ENCODE data around the gene RALY. TPM values are rescaled to one million over a fixed set of nuclear protein-coding genes. Genes with fewer than 3 reads are reported as not detected.

The RALY gene
- total and polyA plus RNA-seq, 2 of the 4 experiments (the other 2 are of a cell fraction): 46.2 to 115 TPM

DNA sequence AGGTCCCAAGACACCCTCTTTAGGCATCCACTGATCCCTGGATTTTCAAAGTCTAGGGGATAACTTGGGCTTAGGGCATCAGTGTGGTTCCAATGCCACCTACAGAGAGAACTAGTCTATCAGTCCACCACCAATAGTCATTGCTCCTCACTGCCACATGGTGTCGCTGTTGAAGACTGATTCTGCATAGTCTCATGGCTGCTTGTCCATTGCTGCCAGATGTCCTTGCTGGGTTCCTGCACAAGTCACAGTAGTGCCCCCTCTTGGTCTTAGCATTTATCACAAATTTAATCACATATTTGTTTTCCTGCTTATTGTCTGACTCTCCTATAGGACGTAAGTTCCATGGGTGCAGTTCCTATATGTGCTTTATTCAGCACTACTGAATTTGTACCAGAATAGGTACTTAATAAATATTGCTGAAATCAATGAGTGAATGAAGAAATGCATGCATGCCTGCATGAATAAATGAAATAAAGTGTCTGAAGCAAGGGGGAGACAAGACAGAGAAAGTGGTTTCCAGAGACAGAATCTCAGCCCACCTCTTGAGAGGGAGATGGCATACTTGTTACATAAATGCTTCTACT is 45.9 kb upstream of the RALY start:
- Histone ChIP-seq H3K27ac (ENCODE audit: insufficient read depth, low read length) (no peak overlapping the region), H3K4ac (ENCODE audit: low read depth, low read length) (no peak overlapping the region), H4K8ac (ENCODE audit: low read depth in 2 of 2, low read length in 2 of 2) (no peak overlapping the region), H3K4me3 (ENCODE audit: insufficient read depth, low read depth, low read length) (no peak overlapping the region), H2BK15ac (ENCODE audit: low read depth, low read length) (no peak overlapping the region), H3K9me1 (ENCODE audit: insufficient read depth, low read length) (0 out of 2 replicates have a peak, but pooled peaks cover 3% of the 10 kb centered on the region), H2BK5ac (ENCODE audit: low read depth, low read length, poor library complexity, severe bottlenecking) (no peak overlapping the region), H2BK20ac (ENCODE audit: low read depth, low read length) (no peak overlapping the region), H2BK120ac (ENCODE audit: low read depth, low read length) (no peak overlapping the region), H2AK9ac (replicated peaks; ENCODE audit: low read depth, low read length, poor library complexity) (no peak overlapping the region), H3K79me1 (ENCODE audit: low read depth in 1 of 2, low read length in 2 of 2) (no peaks in the 10 kb centered on the region), H2AFZ (replicated peaks; ENCODE audit: low read length, poor library complexity) (no peak overlapping the region), H3K56ac (ENCODE audit: extremely low read depth, insufficient read depth, low read length) (no peak overlapping the region), H4K91ac (ENCODE audit: insufficient read depth, low read depth, low read length) (no peak overlapping the region), H2AK5ac (ENCODE audit: low read depth, low read length) (no peak overlapping the region), H4K20me1 (ENCODE audit: insufficient read depth, low read length) (no peaks in the 10 kb centered on the region), H3K4me1 (ENCODE audit: control insufficient read depth, insufficient read depth, low read length) (peaks cover 2% of the 10 kb centered on the region; the same call in 1 of the 2 replicates), H3K27me3 (ENCODE audit: control insufficient read depth, insufficient read depth, low read length) (peaks cover 6% of the 10 kb centered on the region; the same call in 1 of the 2 replicates), H3K18ac (ENCODE audit: low read depth, low read length) (no peak overlapping the region), H3K14ac (replicated peaks; ENCODE audit: low read depth, low read length) (no peak overlapping the region), H3K36me3 (ENCODE audit: control insufficient read depth, insufficient read depth, low read length) (no peaks in the 10 kb centered on the region), H3K9ac (ENCODE audit: low read depth, low read length) (no peak overlapping the region), H3K4me2 (ENCODE audit: low read depth, low read length) (no peak overlapping the region), H4K5ac (ENCODE audit: low read depth, low read length) (no peak overlapping the region), H3K9me3 (ENCODE audit: control insufficient read depth, insufficient read depth, low read length) (peaks cover 12% of the 10 kb centered on the region), H3K23ac (ENCODE audit: low read depth, low read length) (no peak overlapping the region)
- no TSS peak for BruUV-seq (replicated peaks)
- no CpG with 5 or more reads among the region's 2 CpGs for WGBS, 2 experiments (ENCODE audit: extremely low coverage in 2 of 2, insufficient read length in 1 of 2)
- no peak for ATAC-seq (ENCODE audit: low read depth)
- dilution Hi-C loops (cut with HindIII; ENCODE audit: low sequenced_read_pairs, unreplicated experiment) (no loop called here), intact Hi-C loops (cut with micrococcal nuclease) (no loop called here), in situ Hi-C loops (cut with MboI; ENCODE audit: low sequenced_read_pairs) (no loop called here)
- CTCF ChIA-PET: no interaction called here
- DNase-seq: peak; percentile 27
- POLR2A ChIA-PET (ENCODE audit: unreplicated experiment): no interaction called here
- TF ChIP-seq MAZ (IDR thresholded peaks at IDR 0.05; ENCODE audit: borderline replicate concordance, low read depth, low read length) (no peak), SMC3 (IDR thresholded peaks at IDR 0.05; ENCODE audit: low read depth, low read length) (peak; percentile 37)
- TF ChIP-seq, protein P1, sequence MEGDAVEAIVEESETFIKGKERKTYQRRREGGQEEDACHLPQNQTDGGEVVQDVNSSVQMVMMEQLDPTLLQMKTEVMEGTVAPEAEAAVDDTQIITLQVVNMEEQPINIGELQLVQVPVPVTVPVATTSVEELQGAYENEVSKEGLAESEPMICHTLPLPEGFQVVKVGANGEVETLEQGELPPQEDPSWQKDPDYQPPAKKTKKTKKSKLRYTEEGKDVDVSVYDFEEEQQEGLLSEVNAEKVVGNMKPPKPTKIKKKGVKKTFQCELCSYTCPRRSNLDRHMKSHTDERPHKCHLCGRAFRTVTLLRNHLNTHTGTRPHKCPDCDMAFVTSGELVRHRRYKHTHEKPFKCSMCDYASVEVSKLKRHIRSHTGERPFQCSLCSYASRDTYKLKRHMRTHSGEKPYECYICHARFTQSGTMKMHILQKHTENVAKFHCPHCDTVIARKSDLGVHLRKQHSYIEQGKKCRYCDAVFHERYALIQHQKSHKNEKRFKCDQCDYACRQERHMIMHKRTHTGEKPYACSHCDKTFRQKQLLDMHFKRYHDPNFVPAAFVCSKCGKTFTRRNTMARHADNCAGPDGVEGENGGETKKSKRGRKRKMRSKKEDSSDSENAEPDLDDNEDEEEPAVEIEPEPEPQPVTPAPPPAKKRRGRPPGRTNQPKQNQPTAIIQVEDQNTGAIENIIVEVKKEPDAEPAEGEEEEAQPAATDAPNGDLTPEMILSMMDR (conservative IDR thresholded peaks at IDR 0.05; ENCODE audit: low read depth, low read length): peak; percentile 35; the same call in 1 of the 2 replicates

All from IMR-90 (cell line).